Osteocyte (in vitro differentiated cells): Measurements from ENCODE around the gene CMIP. TPM values are rescaled to one million over a fixed set of nuclear protein-coding genes. Genes with fewer than 3 reads are reported as not detected.

ENCODE experiments used
- DNase-seq: peaks from one replicate; pipeline ENCODE4 v3.0.0; 2021; ENCODE audit warnings: mixed read lengths; ENCODE audit not compliant: unreplicated experiment; ENCODE audit errors: extremely low spot score
- H3K27ac Mint-ChIP-seq: one replicate; pipeline ENCODE4 v1.8.0; 2021; ENCODE audit warnings: mild to moderate bottlenecking, mixed read lengths; ENCODE audit not compliant: unreplicated experiment
- H3K27me3 Mint-ChIP-seq: one replicate; pipeline ENCODE4 v1.8.0; 2021; ENCODE audit warnings: mixed read lengths; ENCODE audit not compliant: unreplicated experiment
- H3K36me3 Mint-ChIP-seq: one replicate; pipeline ENCODE4 v1.8.0; 2021; ENCODE audit warnings: mixed read lengths; ENCODE audit not compliant: unreplicated experiment
- H3K4me1 Mint-ChIP-seq: one replicate; pipeline ENCODE4 v1.8.0; 2021; ENCODE audit warnings: mixed read lengths; ENCODE audit not compliant: unreplicated experiment
- H3K4me3 Mint-ChIP-seq: one replicate; pipeline ENCODE4 v1.8.0; 2021; ENCODE audit warnings: mild to moderate bottlenecking, moderate library complexity, mixed read lengths; ENCODE audit not compliant: unreplicated experiment
- H3K9me3 Mint-ChIP-seq: one replicate; pipeline ENCODE4 v1.8.0; 2021; ENCODE audit warnings: mixed read lengths; ENCODE audit not compliant: unreplicated experiment
- CTCF ChIP-seq: fragments of 200-600 bp; sonication (generic); IDR thresholded peaks from 2 replicates; pipeline ENCODE4 v1.5.0; 2021; ENCODE audit warnings: antibody characterized with exemption, mild to moderate bottlenecking, moderate library complexity
- total RNA-seq: library from RNA; stranded (reverse); gene quantifications from 2 replicates; pipeline ENCODE4 v1.2.1, GENCODE V29; 2021

CMIP gene
- total RNA-seq, 1 donor from 2014 or later = 38.0 TPM

GRCh38 chr16:81627729-81628244 lies 183.2 kb downstream of the CMIP start:
- TF ChIP-seq CTCF = no peak
- H3K27ac Mint-ChIP-seq = no peak overlapping the region
- H3K9me3 Mint-ChIP-seq = no peaks in the 10 kb centered on the region
- no peak for DNase-seq
- no peaks in the 10 kb centered on the region for H3K36me3 Mint-ChIP-seq
- H3K27me3 Mint-ChIP-seq = no peaks in the 10 kb centered on the region
- no peak overlapping the region for H3K4me3 Mint-ChIP-seq
- H3K4me1 Mint-ChIP-seq = peaks cover 17% of the 10 kb centered on the region

- Mint-ChIP-seq H3K4me3 (no peak overlapping the region), H3K4me1 (peaks cover 25% of the 10 kb centered on the region), H3K27ac (no peak overlapping the region), H3K36me3 (no peaks in the 10 kb centered on the region), H3K9me3 (no peaks in the 10 kb centered on the region), H3K27me3 (no peaks in the 10 kb centered on the region)
- no peak for TF ChIP-seq CTCF
- DNase-seq = no peak
Measured at GRCh38 chr16:81629034-81629802, 184.6 kb downstream of the CMIP start.

- no peak for TF ChIP-seq CTCF
- Mint-ChIP-seq H3K27ac (no peak overlapping the region), H3K4me3 (no peak overlapping the region), H3K36me3 (no peaks in the 10 kb centered on the region), H3K27me3 (no peaks in the 10 kb centered on the region), H3K4me1 (peaks cover 21% of the 10 kb centered on the region), H3K9me3 (no peaks in the 10 kb centered on the region)
- no peak for DNase-seq
Measured at GRCh38 chr16:81629896-81630634, 185.5 kb downstream of the CMIP start.

GRCh38 chr16:81630635-81631031 lies 186.0 kb downstream of the CMIP start:
- Mint-ChIP-seq H3K4me3 (no peak overlapping the region), H3K36me3 (no peaks in the 10 kb centered on the region), H3K9me3 (no peaks in the 10 kb centered on the region), H3K27me3 (no peaks in the 10 kb centered on the region), H3K4me1 (peaks cover 17% of the 10 kb centered on the region), H3K27ac (no peak overlapping the region)
- no peak for TF ChIP-seq CTCF
- no peak for DNase-seq
